Measurements from ENCODE around the gene CHFR. TPM values are rescaled to one million over a fixed set of nuclear protein-coding genes. Genes with fewer than 3 reads are reported as not detected.

Gene CHFR
- total and polyA plus RNA-seq, 9 of the 15 experiments (the other 6 are each of a cell fraction or from before 2014, with no cell fraction given) = 0.61 to 33.9 (median 19.3) TPM

- H3K36me3 ChIP-seq (ENCODE audit: control insufficient read depth, insufficient read depth, low read length) = peaks cover 36% of the 10 kb centered on the region
- no peak overlapping the region for H3K27ac ChIP-seq (ENCODE audit: extremely low read depth, low read depth, low read length)
- intact Hi-C loops (cut with micrococcal nuclease) = no loop called here
- peak; percentile 99 for TF ChIP-seq CEBPB (tag; IDR thresholded peaks at IDR 0.05)
- TF ChIP-seq NONO (IDR thresholded peaks at IDR 0.05; ENCODE audit: low read depth in 2 of 2, low read length in 1 of 2) = no peak
- no peak for TF ChIP-seq PCBP2 (IDR thresholded peaks at IDR 0.05; ENCODE audit: low read depth, low read length, poor library complexity, severe bottlenecking)
- no peak for TF ChIP-seq HCFC1 (IDR thresholded peaks at IDR 0.05; ENCODE audit: low read depth, low read length)
- TF ChIP-seq IRF9 (tag; IDR thresholded peaks at IDR 0.05) = peak; percentile 68; the same call in 1 of the 2 replicates
- no peak for TF ChIP-seq MEIS2 (IDR thresholded peaks at IDR 0.05; ENCODE audit: partially characterized antibody)
- TF ChIP-seq PPARD (CRISPR knock-in tag; IDR thresholded peaks at IDR 0.05) = no peak
- TF ChIP-seq RFX7 (CRISPR knock-in tag; IDR thresholded peaks at IDR 0.05) = no peak
- TF ChIP-seq MITF (IDR thresholded peaks at IDR 0.05) = no peak
- no peak for TF ChIP-seq EWSR1 (IDR thresholded peaks at IDR 0.05; ENCODE audit: borderline replicate concordance, low read depth, partially characterized antibody)
- no peak for TF ChIP-seq POLR2AphosphoS2 (IDR thresholded peaks at IDR 0.05; ENCODE audit: low read length)
- TF ChIP-seq HMBOX1 (IDR thresholded peaks at IDR 0.05) = no peak
- TF ChIP-seq CBX2 (IDR thresholded peaks at IDR 0.05; ENCODE audit: insufficient read depth, low read length, poor library complexity, severe bottlenecking) = no peak
- TF ChIP-seq GTF2F1 (IDR thresholded peaks at IDR 0.05; ENCODE audit: low read depth, low read length) = no peak
- no peak for TF ChIP-seq TFAM (CRISPR knock-in tag; conservative IDR thresholded peaks at IDR 0.05)
- no peak for TF ChIP-seq NR2C1 (IDR thresholded peaks at IDR 0.05)
- no peak for TF ChIP-seq NR2C1 (tag; IDR thresholded peaks at IDR 0.05)
- no peak for TF ChIP-seq ZKSCAN3 (CRISPR knock-in tag; IDR thresholded peaks at IDR 0.05)
- no peak for TF ChIP-seq GATA2 (CRISPR knock-in tag; IDR thresholded peaks at IDR 0.05)
Observed at GRCh38 chr12:132866251-132866828, 21.1 kb downstream of the CHFR start.

More at GRCh38 chr12:132866251-132866828, 21.1 kb downstream of the CHFR start:
- Histone ChIP-seq H3K79me2 (ENCODE audit: control insufficient read depth, insufficient read depth, low read length) (no peaks in the 10 kb centered on the region), H3K4me3 (no peak overlapping the region), H3K9ac (ENCODE audit: insufficient read depth in 1 of 2, low read depth in 2 of 2, low read length in 2 of 2) (no peak overlapping the region), H3K4me2 (ENCODE audit: insufficient read depth, low read length) (no peak overlapping the region), H4K20me1 (replicated peaks; ENCODE audit: control insufficient read depth, insufficient read depth, low read length) (no peaks in the 10 kb centered on the region), H3K4me1 (replicated peaks in 1 of 2; ENCODE audit: control insufficient read depth in 2 of 2, insufficient read depth in 2 of 2, low read length in 2 of 2) (no peaks in the 10 kb centered on the region), H3K9me1 (ENCODE audit: control insufficient read depth, insufficient read depth, low read length) (no peaks in the 10 kb centered on the region), H2AFZ (ENCODE audit: low read depth, low read length) (no peak overlapping the region), H3K27me3 (ENCODE audit: control insufficient read depth in 2 of 2, insufficient read depth in 2 of 2, low read length in 2 of 2) (no peaks in the 10 kb centered on the region), H3K9me3 (replicated peaks; ENCODE audit: control insufficient read depth, insufficient read depth, low read depth, low read length) (no peaks in the 10 kb centered on the region; the same call in 1 of the 2 replicates)
- FAIRE-seq (peak; percentile 37), DNase-seq (ENCODE audit: extremely low read depth in 1 of 4, low spot score in 3 of 4) (no peak), ATAC-seq (no peak)
- POLR2A ChIA-PET = no interaction called here
- in situ Hi-C loops (cut with MboI) = no loop called here
- WGBS (ENCODE audit: insufficient coverage, low coverage, missing lambda C conversion rate) = 97% methylated on average over 14 of the region's 14 CpGs
- no TSS peak for BruUV-seq (replicated peaks)
- CTCF ChIA-PET (ENCODE audit: low intra/inter-chr PET ratio) = no interaction called here

All from K562 (cell line).